ENCODE results near the gene EYA2.

DNA sequence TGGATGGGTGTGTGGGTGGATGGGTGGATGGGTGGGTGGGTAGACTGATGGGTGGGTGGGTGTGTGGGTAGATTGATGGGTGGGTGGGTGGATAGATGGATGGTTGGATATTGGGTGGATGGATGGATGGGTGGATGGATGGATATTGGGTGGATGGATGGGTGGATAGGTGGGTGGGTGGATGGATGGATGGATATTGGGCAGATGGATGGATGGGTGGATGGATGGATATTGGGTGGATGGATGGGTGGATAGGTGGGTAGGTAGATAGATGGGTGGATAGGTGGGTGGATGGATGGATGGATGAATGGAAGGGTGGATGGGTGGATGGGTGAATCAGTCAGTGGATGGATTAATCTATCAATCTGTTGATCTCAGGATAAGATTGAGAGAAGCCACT lies 284.6 kb downstream of the EYA2 start:
- TF ChIP-seq RXRA (IDR thresholded peaks at IDR 0.05), result no peak
- TF ChIP-seq, protein P1, sequence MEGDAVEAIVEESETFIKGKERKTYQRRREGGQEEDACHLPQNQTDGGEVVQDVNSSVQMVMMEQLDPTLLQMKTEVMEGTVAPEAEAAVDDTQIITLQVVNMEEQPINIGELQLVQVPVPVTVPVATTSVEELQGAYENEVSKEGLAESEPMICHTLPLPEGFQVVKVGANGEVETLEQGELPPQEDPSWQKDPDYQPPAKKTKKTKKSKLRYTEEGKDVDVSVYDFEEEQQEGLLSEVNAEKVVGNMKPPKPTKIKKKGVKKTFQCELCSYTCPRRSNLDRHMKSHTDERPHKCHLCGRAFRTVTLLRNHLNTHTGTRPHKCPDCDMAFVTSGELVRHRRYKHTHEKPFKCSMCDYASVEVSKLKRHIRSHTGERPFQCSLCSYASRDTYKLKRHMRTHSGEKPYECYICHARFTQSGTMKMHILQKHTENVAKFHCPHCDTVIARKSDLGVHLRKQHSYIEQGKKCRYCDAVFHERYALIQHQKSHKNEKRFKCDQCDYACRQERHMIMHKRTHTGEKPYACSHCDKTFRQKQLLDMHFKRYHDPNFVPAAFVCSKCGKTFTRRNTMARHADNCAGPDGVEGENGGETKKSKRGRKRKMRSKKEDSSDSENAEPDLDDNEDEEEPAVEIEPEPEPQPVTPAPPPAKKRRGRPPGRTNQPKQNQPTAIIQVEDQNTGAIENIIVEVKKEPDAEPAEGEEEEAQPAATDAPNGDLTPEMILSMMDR (IDR thresholded peaks at IDR 0.05; ENCODE audit: low read depth, low read length, missing input control), result no peak
- no peak for TF ChIP-seq ATF3 (IDR thresholded peaks at IDR 0.05)
- TF ChIP-seq GABPA (IDR thresholded peaks at IDR 0.05 in 1 of 2, conservative IDR thresholded peaks at IDR 0.05 in 1 of 2), result no peak
- TF ChIP-seq TAF1 (conservative IDR thresholded peaks at IDR 0.05), result no peak
- TF ChIP-seq REST (IDR thresholded peaks at IDR 0.05), result no peak
- no peak for TF ChIP-seq FOXA2 (IDR thresholded peaks at IDR 0.05)
- no peak for TF ChIP-seq RAD21 (IDR thresholded peaks at IDR 0.05)
- no peak for TF ChIP-seq JUND (IDR thresholded peaks at IDR 0.05)
- no peak for TF ChIP-seq SP1 (IDR thresholded peaks at IDR 0.05)
- TF ChIP-seq FOXA1 (IDR thresholded peaks at IDR 0.05), result no peak
